ENCODE results near the gene MDH1.

GRCh38 chr2:63648632-63649031 is 59.9 kb downstream of the MDH1 start:
- TF ChIP-seq CTCF (conservative IDR thresholded peaks at IDR 0.05) (no peak), ZFX (IDR thresholded peaks at IDR 0.05) (no peak)

Data from C4-2B (cell line).